Measurements from ENCODE around the gene PPL.

The PPL gene

GRCh38 chr16:4870138-4870671 lies 66.7 kb downstream of the PPL start:
- no peak for DNase-seq
- Histone ChIP-seq H3K4me2 (ENCODE audit: insufficient read depth, low read length) (no peak overlapping the region), H2AFZ (ENCODE audit: low read depth, low read length) (no peak overlapping the region), H3K4me3 (ENCODE audit: low read depth in 1 of 2, low read length in 2 of 2) (no peak overlapping the region), H3K27ac (ENCODE audit: low read length) (no peak overlapping the region), H3K79me2 (ENCODE audit: insufficient read depth, low read length) (peaks cover 38% of the 10 kb centered on the region), H3K36me3 (ENCODE audit: insufficient read depth, low read length) (peaks cover 82% of the 10 kb centered on the region), H3K27me3 (ENCODE audit: insufficient read depth, low read length, poor library complexity) (no peaks in the 10 kb centered on the region), H3K4me1 (ENCODE audit: insufficient read depth, low read length) (no peaks in the 10 kb centered on the region), H3K9me3 (ENCODE audit: insufficient read depth, low read length, severe bottlenecking) (no peaks in the 10 kb centered on the region), H3K9ac (ENCODE audit: low read depth, low read length) (no peak overlapping the region), H4K20me1 (ENCODE audit: insufficient read depth, low read length) (peaks cover 41% of the 10 kb centered on the region)
- TF ChIP-seq, protein P1, sequence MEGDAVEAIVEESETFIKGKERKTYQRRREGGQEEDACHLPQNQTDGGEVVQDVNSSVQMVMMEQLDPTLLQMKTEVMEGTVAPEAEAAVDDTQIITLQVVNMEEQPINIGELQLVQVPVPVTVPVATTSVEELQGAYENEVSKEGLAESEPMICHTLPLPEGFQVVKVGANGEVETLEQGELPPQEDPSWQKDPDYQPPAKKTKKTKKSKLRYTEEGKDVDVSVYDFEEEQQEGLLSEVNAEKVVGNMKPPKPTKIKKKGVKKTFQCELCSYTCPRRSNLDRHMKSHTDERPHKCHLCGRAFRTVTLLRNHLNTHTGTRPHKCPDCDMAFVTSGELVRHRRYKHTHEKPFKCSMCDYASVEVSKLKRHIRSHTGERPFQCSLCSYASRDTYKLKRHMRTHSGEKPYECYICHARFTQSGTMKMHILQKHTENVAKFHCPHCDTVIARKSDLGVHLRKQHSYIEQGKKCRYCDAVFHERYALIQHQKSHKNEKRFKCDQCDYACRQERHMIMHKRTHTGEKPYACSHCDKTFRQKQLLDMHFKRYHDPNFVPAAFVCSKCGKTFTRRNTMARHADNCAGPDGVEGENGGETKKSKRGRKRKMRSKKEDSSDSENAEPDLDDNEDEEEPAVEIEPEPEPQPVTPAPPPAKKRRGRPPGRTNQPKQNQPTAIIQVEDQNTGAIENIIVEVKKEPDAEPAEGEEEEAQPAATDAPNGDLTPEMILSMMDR (IDR thresholded peaks at IDR 0.05; ENCODE audit: borderline replicate concordance, extremely low read depth, low read length, poor library complexity, severe bottlenecking), result no peak
- no peak for TF ChIP-seq EZH2 (IDR thresholded peaks at IDR 0.05; ENCODE audit: borderline replicate concordance, low read depth, low read length, severe bottlenecking)
- ATAC-seq (ENCODE audit: insufficient read depth, low read depth), result no peak

DNA sequence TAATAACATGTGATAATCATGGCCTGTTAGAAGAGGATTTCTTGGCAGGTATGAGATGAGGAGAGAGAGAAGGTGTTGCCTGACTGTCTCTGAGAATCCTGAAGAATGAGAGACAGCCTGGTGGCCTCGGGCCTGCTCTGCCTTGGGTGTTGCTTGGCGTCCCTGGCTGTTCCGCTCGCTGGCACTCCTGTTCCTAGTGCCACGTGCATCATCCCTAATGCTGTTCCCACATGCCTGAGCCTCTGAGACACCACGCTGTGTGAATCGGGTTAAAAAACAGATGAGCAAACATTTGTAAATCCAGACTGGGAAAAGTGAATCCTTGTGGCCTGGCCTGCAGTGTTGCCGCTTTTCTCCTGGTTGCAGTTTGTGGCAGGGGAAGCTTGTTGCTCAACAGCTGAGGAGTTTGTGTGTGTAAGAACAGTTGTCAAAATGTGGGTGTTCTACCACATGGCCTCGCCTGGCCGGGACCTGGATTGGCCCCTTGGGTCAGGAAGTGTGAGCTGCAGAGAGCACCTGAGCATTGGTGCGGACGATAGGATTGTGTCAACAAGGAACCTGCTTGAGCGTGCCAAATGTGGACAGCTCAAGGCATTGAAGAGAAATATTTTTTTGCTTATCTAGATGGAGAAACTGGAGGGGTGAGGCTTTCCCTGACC lies 67.7 kb downstream of the PPL start:
- Histone ChIP-seq H3K4me3 (ENCODE audit: low read depth in 1 of 2, low read length in 2 of 2) (no peak overlapping the region), H3K79me2 (ENCODE audit: insufficient read depth, low read length) (peaks cover 48% of the 10 kb centered on the region), H2AFZ (ENCODE audit: low read depth, low read length) (no peak overlapping the region), H4K20me1 (ENCODE audit: insufficient read depth, low read length) (peaks cover 46% of the 10 kb centered on the region), H3K9me3 (ENCODE audit: insufficient read depth, low read length, severe bottlenecking) (no peaks in the 10 kb centered on the region), H3K36me3 (ENCODE audit: insufficient read depth, low read length) (peaks cover 77% of the 10 kb centered on the region), H3K4me2 (ENCODE audit: insufficient read depth, low read length) (no peak overlapping the region), H3K9ac (ENCODE audit: low read depth, low read length) (no peak overlapping the region), H3K27me3 (ENCODE audit: insufficient read depth, low read length, poor library complexity) (no peaks in the 10 kb centered on the region), H3K4me1 (ENCODE audit: insufficient read depth, low read length) (no peaks in the 10 kb centered on the region), H3K27ac (ENCODE audit: low read length) (no peak overlapping the region)
- no peak for ATAC-seq (ENCODE audit: insufficient read depth, low read depth)
- TF ChIP-seq EZH2 (IDR thresholded peaks at IDR 0.05; ENCODE audit: borderline replicate concordance, low read depth, low read length, severe bottlenecking), result no peak
- TF ChIP-seq, protein P1 (IDR thresholded peaks at IDR 0.05; ENCODE audit: borderline replicate concordance, extremely low read depth, low read length, poor library complexity, severe bottlenecking), result no peak
- DNase-seq, result no peak

DNA sequence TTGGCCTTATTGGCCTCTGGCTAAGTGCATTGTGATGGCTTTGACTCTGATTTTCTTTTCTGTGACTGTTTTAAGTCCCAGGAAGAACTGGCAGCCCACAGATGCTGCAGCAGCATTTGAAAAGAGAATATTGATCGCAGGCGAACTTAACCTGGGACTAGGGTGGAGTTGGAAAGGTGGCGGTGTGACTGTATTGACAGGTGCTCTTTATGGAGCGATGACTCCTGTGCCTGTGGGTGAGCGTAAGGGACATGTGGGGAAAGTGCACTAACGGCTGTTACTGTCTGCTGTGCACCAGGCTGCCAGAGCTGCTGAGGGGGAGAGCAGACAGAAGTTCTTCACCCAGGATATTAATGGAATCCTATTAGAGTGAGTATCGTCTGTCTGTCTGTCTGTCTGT lies 68.4 kb downstream of the PPL start:
- Histone ChIP-seq H2AFZ (ENCODE audit: low read depth, low read length) (no peak overlapping the region), H3K4me3 (ENCODE audit: low read depth in 1 of 2, low read length in 2 of 2) (no peak overlapping the region), H3K27me3 (ENCODE audit: insufficient read depth, low read length, poor library complexity) (no peaks in the 10 kb centered on the region), H3K4me2 (ENCODE audit: insufficient read depth, low read length) (no peak overlapping the region), H3K36me3 (ENCODE audit: insufficient read depth, low read length) (peaks cover 77% of the 10 kb centered on the region), H3K9ac (ENCODE audit: low read depth, low read length) (no peak overlapping the region), H3K4me1 (ENCODE audit: insufficient read depth, low read length) (no peaks in the 10 kb centered on the region), H3K27ac (ENCODE audit: low read length) (no peak overlapping the region), H3K9me3 (ENCODE audit: insufficient read depth, low read length, severe bottlenecking) (no peaks in the 10 kb centered on the region), H3K79me2 (ENCODE audit: insufficient read depth, low read length) (peaks cover 55% of the 10 kb centered on the region), H4K20me1 (ENCODE audit: insufficient read depth, low read length) (peaks cover 50% of the 10 kb centered on the region)
- DNase-seq (no peak), ATAC-seq (ENCODE audit: insufficient read depth, low read depth) (no peak)
- TF ChIP-seq, protein P1 (IDR thresholded peaks at IDR 0.05; ENCODE audit: borderline replicate concordance, extremely low read depth, low read length, poor library complexity, severe bottlenecking), result no peak
- TF ChIP-seq EZH2 (IDR thresholded peaks at IDR 0.05; ENCODE audit: borderline replicate concordance, low read depth, low read length, severe bottlenecking), result no peak

All from DND-41 (cell line).